Measurements from ENCODE around the gene DTNBP1.
A peak's percentile ranks its signal among the peaks of the same experiment; 100 is the strongest.

The DTNBP1 gene

DNA sequence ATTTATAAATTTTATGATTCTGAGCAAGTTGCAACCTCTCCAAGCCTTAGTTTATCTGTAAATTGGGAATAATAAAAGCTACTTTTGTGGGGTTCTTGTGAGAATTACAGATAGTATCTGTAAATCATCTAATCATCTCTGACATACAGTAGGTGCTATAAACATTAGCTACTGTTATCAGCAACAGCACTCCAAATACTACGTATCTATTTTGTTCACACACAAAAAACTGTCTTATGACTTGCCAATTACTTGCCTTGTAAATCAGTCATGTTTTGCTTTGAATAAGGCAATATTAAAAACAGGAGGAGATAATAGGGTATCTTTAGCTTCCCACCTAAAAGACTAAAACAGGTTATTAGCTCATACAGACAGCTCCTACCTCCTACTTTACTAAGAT lies 36.7 kb downstream of the DTNBP1 start:
- DNase-seq (ENCODE audit: low spot score), result no peak

- DNase-seq (ENCODE audit: low spot score), result peak; percentile 51
These were observed 39.3 kb downstream of the DTNBP1 start for GRCh38 chr6:15623276-15624116.

GRCh38 chr6:15622045-15622740 lies 40.6 kb downstream of the DTNBP1 start:
- no peak for DNase-seq (ENCODE audit: low spot score)

GRCh38 chr6:15621203-15622044 lies 41.4 kb downstream of the DTNBP1 start:
- DNase-seq (ENCODE audit: low spot score), result no peak

GRCh38 chr6:15620611-15621010 lies 42.2 kb downstream of the DTNBP1 start:
- DNase-seq (ENCODE audit: low spot score), result no peak

GRCh38 chr6:15619330-15619729 lies 43.5 kb downstream of the DTNBP1 start:
- no peak for DNase-seq (ENCODE audit: low spot score)

DNA sequence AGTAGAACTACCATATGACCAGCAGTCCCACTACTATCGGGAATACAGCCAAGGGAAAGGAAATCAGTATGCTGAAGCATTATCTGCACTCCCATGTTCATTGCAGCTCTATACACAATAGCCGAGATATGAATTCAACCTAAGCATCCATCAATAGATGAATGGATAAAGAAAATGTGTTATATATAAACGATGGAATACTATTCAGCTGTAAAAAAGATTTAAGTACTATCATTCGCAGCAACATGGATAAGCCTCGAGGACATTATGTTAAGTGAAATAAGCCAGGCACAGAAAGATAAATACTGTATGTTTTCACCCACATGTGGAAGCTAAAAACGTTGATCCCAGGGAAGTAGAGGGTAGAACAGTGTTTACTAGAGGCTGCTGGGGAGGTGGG lies 44.1 kb downstream of the DTNBP1 start:
- no peak for DNase-seq (ENCODE audit: low spot score)

- DNase-seq (ENCODE audit: low spot score), result no peak
These were observed 46.6 kb downstream of the DTNBP1 start for GRCh38 chr6:15616261-15616660.

- no peak for DNase-seq (ENCODE audit: low spot score)
These were observed 47.0 kb downstream of the DTNBP1 start for GRCh38 chr6:15615802-15616201.

DNA sequence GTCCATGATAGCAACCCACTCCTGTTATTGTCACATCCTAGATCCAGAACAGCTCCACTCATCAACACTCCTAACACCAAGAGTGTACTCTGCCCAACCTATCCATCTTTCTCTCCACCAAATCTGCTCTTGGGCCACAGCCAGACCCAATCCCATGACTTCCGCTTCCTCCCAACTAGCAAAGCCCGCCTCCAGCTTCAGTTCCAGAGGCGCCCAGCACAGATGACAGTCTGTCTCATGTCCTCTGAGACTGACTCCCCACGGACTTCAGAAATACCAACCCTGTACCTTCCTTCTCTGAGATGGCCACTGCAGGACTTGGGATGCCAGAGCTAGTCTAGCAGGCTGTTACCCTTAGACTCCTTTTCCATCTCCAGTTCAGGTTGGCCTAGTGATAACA lies 48.6 kb downstream of the DTNBP1 start:
- DNase-seq (ENCODE audit: low spot score), result no peak

- peak; percentile 94 for DNase-seq (ENCODE audit: low spot score)
These were observed 54.4 kb downstream of the DTNBP1 start for GRCh38 chr6:15608396-15608795.

DNA sequence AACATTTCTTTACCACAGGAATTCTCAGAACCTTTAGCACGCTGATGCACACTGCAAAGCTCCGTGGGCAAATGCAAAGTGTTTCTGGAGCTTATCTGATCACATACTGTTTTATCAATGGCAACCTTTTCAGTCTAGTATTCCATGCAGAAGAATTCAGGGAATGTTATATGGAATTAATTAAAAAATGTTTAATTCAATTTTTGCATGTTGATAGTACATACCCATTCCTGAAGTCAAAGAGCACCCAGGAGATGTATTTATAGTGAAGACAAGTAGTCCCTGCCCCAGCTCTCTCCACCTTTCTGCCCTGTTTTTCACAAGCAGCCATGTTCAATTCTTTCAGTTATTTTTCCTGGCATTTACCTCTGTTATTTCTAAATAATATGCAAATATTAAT lies 55.2 kb downstream of the DTNBP1 start:
- no peak for DNase-seq (ENCODE audit: low spot score)

- DNase-seq (ENCODE audit: low spot score), result no peak
These were observed 56.5 kb downstream of the DTNBP1 start for GRCh38 chr6:15606347-15606746.

DNA sequence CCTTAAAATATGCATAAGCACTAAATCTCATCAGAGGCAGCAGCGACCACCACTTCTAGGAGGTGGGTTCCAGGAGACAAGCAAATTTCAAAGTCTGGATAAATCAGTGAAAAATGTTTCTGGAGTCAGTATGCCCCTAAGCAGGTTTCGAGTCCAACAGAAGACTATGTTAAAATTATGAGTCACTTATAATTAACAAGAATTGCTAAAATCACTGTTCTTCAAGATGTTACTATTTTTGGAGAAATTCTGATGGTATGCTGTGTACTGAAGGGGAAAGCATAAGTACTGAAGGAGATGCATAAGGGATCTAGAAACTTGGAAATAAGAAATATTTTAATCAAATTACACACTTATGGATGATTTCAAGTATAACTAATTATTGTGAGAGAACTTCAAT lies 58.0 kb downstream of the DTNBP1 start:
- DNase-seq (ENCODE audit: low spot score), result no peak

DNA sequence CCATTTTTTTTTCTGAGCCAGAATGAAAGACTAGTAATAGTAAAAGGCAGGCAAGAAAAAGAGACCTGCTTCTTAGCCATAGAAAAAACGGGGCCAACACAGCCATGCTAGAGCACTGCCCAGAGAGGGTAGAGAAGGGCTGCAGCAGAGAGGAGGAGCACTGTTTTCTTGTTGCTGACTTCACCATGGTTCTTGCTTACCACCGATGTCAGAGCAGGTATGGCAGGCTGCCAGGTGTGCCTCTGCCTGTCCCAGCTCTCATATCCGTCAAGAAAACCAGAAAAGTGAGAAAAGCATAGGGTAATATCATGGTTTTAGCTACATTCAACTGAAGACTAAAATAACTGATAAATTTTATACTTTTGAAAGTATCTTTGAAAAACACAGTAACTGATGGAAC lies 60.7 kb downstream of the DTNBP1 start:
- DNase-seq (ENCODE audit: low spot score), result no peak

- no peak for DNase-seq (ENCODE audit: low spot score)
These were observed 64.5 kb downstream of the DTNBP1 start for GRCh38 chr6:15598273-15598798.

- DNase-seq (ENCODE audit: low spot score), result no peak
These were observed 66.5 kb downstream of the DTNBP1 start for GRCh38 chr6:15596186-15596896.

- DNase-seq (ENCODE audit: low spot score), result no peak
These were observed 67.2 kb downstream of the DTNBP1 start for GRCh38 chr6:15595461-15596173.

GRCh38 chr6:15594512-15595259 lies 68.1 kb downstream of the DTNBP1 start:
- DNase-seq (ENCODE audit: low spot score), result no peak

- no peak for DNase-seq (ENCODE audit: low spot score)
These were observed 69.0 kb downstream of the DTNBP1 start for GRCh38 chr6:15593798-15594197.

All from kidney capillary endothelial cell (primary cell).